HCT116 (cell line): Measurements from ENCODE around the gene UGT1A3. TPM values are rescaled to one million over a fixed set of nuclear protein-coding genes. Genes with fewer than 3 reads are reported as not detected.

Experiments used
- ATAC-seq: fragments of 200-7000 bp; cut with Tn5 transposase; 2 replicates; pipeline ENCODE4 v1.9.1; 2020; ENCODE audit warnings: mild to moderate bottlenecking, moderate library complexity
- BruUV-seq: library from RNA; stranded (reverse); fragments of 400-500 nt; replicated peaks from 2 replicates; lab custom pipeline; 2021; lab: Mats Ljungman, UMichigan
- CTCF ChIA-PET: fragments of 300-600 bp; sonication (Branson Sonifier 250); formaldehyde crosslinking; loops from one replicate; lab custom pipeline; 2021; ENCODE audit warnings: antibody characterized with exemption; lab: Charles Lee
- POLR2A ChIA-PET: fragments of 300-600, 350-600 bp; sonication (Branson Sonifier 250); formaldehyde crosslinking; loops from one replicate; lab custom pipeline; 2021; ENCODE audit warnings: antibody characterized with exemption; lab: Charles Lee
- RAD21 ChIA-PET, 2 experiments: fragments of 300-600 bp; sonication (Branson Sonifier 250); formaldehyde crosslinking; loops; one replicate each; lab custom pipeline; 2023; ENCODE audit warnings: low total read pairs in 2 of 2; ENCODE audit not compliant: uncharacterized antibody in 2 of 2, unreplicated experiment in 2 of 2, low non-redundant PET in 1 of 2; lab: Charles Lee
- DNase-seq: peaks from one replicate; pipeline ENCODE4 v3.0.0-alpha.2; 2010; ENCODE audit warnings: low read depth, low spot score
- H2AFZ ChIP-seq: fragments of 200-600 bp; shearing (Covaris generic), sonication (generic); 2 replicates; pipeline ENCODE4 v1.6.1; 2017; ENCODE audit warnings: low read depth, mixed run types, mixed read lengths, antibody characterized with exemption, low read length; ENCODE audit not compliant: poor library complexity, severe bottlenecking
- H3K27ac ChIP-seq: 2 replicates; pipeline ENCODE4 v1.5.1; 2012; ENCODE audit warnings: low read depth, low read length
- H3K27me3 ChIP-seq: fragments of 200-600 bp; sonication (generic); 2 replicates; pipeline ENCODE4 v1.6.1; 2016; ENCODE audit warnings: mixed run types, low read length, mixed read lengths; ENCODE audit not compliant: insufficient read depth
- H3K36me3 ChIP-seq, 2 experiments: fragments of 200-500 bp in 1 of 2; fragments of 200-600 bp in 1 of 2; sonication (Bioruptor generic) in 1 of 2; sonication (generic) in 1 of 2; 2 replicates each; pipeline versions ENCODE4 v1.5.1 to v1.6.1; 2014 to 2016; ENCODE audit warnings: low read length in 2 of 2, inconsistent platforms in 1 of 2, mixed read lengths in 1 of 2, mixed run types in 1 of 2; ENCODE audit not compliant: insufficient read depth in 2 of 2, control insufficient read depth in 1 of 2
- H3K4me1 ChIP-seq, 2 experiments: fragments of 200-600 bp in 1 of 2; sonication (generic) in 1 of 2; 2 replicates each; pipeline versions ENCODE4 v1.5.1 to v1.6.1; 2012 to 2017; ENCODE audit warnings: low read length in 2 of 2, inconsistent platforms in 1 of 2, mild to moderate bottlenecking in 1 of 2, mixed read lengths in 1 of 2, mixed run types in 1 of 2, moderate library complexity in 1 of 2; ENCODE audit not compliant: insufficient read depth in 2 of 2, control insufficient read depth in 1 of 2
- H3K4me2 ChIP-seq: fragments of 200-600 bp; sonication (generic); 2 replicates; pipeline ENCODE4 v1.6.1; 2017; ENCODE audit warnings: mixed run types, low read length, mixed read lengths
- H3K4me3 ChIP-seq, 2 experiments: fragments of 200-600 bp in 1 of 2; sonication (generic) in 1 of 2; replicated peaks in 1 of 2; 2 replicates each; pipeline ENCODE4 v1.5.1; 2011 to 2016; ENCODE audit warnings: low read length in 2 of 2, control low read depth in 1 of 2, low read depth in 1 of 2, mild to moderate bottlenecking in 1 of 2, mixed read lengths in 1 of 2, mixed run types in 1 of 2
- H3K79me2 ChIP-seq: fragments of 200-600 bp; sonication (generic); 2 replicates; pipeline ENCODE4 v1.6.1; 2017; ENCODE audit warnings: mild to moderate bottlenecking, mixed run types, low read length, moderate library complexity, mixed read lengths; ENCODE audit not compliant: insufficient read depth
- H3K9ac ChIP-seq: fragments of 200-600 bp; sonication (generic); 2 replicates; pipeline ENCODE4 v1.6.1; 2016; ENCODE audit warnings: low read length, mixed read lengths
- H3K9me2 ChIP-seq: fragments of 200-600 bp; sonication (generic), shearing (Covaris generic); 2 replicates; pipeline ENCODE4 v1.6.1; 2017; ENCODE audit warnings: mixed run types, mild to moderate bottlenecking, moderate library complexity; ENCODE audit not compliant: insufficient read depth
- H3K9me3 ChIP-seq, 2 experiments: fragments of 200-500 bp in 1 of 2; fragments of 200-600 bp in 1 of 2; sonication (Bioruptor generic) in 1 of 2; sonication (generic) in 1 of 2; 2 replicates each; pipeline ENCODE4 v1.6.1; 2014 to 2017; ENCODE audit warnings: low read length in 2 of 2, mixed read lengths in 2 of 2, inconsistent platforms in 1 of 2, low read depth in 1 of 2, mild to moderate bottlenecking in 1 of 2, mixed run types in 1 of 2, moderate library complexity in 1 of 2; ENCODE audit not compliant: control insufficient read depth in 1 of 2, insufficient read depth in 1 of 2
- H4K20me1 ChIP-seq: fragments of 200-600 bp; sonication (generic), shearing (Covaris generic); 2 replicates; pipeline ENCODE4 v1.6.1; 2017; ENCODE audit warnings: mixed run types, mild to moderate bottlenecking, moderate library complexity; ENCODE audit not compliant: insufficient read depth
- EZH2 ChIP-seq: fragments of 200-600 bp; sonication (generic); IDR thresholded peaks from 2 replicates; pipeline ENCODE4 v1.6.1; 2017; ENCODE audit warnings: antibody characterized with exemption, mixed run types
- FOSL1 ChIP-seq: IDR thresholded peaks from 2 replicates; pipeline ENCODE4 v1.6.1; 2012; ENCODE audit warnings: low read depth
- POLR2AphosphoS5 ChIP-seq: IDR thresholded peaks from 2 replicates; pipeline ENCODE4 v1.6.1; 2011; ENCODE audit warnings: mild to moderate bottlenecking, low read depth, low read length, moderate library complexity
- REST ChIP-seq: IDR thresholded peaks from 2 replicates; pipeline ENCODE4 v1.6.1; 2012; ENCODE audit warnings: low read depth
- SIN3A ChIP-seq: IDR thresholded peaks from 2 replicates; pipeline ENCODE4 v1.6.1; 2012; ENCODE audit warnings: low read depth
- SP1 ChIP-seq: IDR thresholded peaks from 2 replicates; pipeline ENCODE4 v1.6.1; 2012; ENCODE audit warnings: low read depth
- intact Hi-C: fragments of 100-400 bp; cut with micrococcal nuclease; formaldehyde crosslinking; loops from 2 replicates; pipeline ENCODE4 v1.10.0; 2022
- total RNA-seq: library from RNA; stranded (reverse); gene quantifications from one replicate; pipeline ENCODE4 v1.2.1, GENCODE V29; 2021; ENCODE audit not compliant: unreplicated experiment
- TF ChIP-seq, protein P1 (sequence below), 3 experiments: fragments of 200-600 bp in 1 of 3; sonication (generic) in 1 of 3; IDR thresholded peaks in 2 of 3; conservative IDR thresholded peaks in 1 of 3; 2 replicates each; pipeline ENCODE4 v1.5.1; 2012 to 2017; ENCODE audit warnings: low read depth in 2 of 3, low read length in 2 of 3, antibody characterized with exemption in 1 of 3, borderline replicate concordance in 1 of 3, control low read depth in 1 of 3, mild to moderate bottlenecking in 1 of 3, mixed read lengths in 1 of 3, mixed run types in 1 of 3, moderate library complexity in 1 of 3; ENCODE audit not compliant: insufficient read depth in 1 of 3
- TF ChIP-seq, protein P2 (sequence below): IDR thresholded peaks from 2 replicates; pipeline ENCODE4 v1.6.1; 2012

Gene UGT1A3
- total RNA-seq, 1 experiment from 2014 or later, result not detected

DNA sequence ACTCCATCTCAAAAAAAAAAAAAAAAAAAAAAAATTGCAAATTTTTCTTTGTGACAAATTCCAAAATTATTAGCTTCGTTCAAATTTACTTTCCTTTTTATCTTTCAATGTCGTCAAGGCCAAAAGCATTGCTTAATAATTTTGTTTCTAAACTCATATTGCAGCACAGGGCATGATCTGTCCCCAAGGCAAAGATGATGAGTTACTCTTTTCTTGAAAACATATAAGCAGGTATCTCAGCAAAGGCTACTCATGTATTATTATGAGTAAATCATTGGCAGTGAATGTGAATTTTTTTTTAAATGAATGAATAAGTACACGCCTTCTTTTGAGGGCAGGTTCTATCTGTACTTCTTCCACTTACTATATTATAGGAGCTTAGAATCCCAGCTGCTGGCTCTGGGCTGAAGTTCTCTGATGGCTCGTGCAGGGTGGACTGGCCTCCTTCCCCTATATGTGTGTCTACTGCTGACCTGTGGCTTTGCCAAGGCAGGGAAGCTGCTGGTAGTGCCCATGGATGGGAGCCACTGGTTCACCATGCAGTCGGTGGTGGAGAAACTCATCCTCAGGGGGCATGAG is 47.2 kb upstream of the UGT1A3 start, which contains the start of gene UGT1A7:
UGT1A7 (plus strand) TSS at position 381 of the 579 bp plus-strand sequence; CDS start at position 418, 37 bp downstream.
- TF ChIP-seq, protein P1, sequence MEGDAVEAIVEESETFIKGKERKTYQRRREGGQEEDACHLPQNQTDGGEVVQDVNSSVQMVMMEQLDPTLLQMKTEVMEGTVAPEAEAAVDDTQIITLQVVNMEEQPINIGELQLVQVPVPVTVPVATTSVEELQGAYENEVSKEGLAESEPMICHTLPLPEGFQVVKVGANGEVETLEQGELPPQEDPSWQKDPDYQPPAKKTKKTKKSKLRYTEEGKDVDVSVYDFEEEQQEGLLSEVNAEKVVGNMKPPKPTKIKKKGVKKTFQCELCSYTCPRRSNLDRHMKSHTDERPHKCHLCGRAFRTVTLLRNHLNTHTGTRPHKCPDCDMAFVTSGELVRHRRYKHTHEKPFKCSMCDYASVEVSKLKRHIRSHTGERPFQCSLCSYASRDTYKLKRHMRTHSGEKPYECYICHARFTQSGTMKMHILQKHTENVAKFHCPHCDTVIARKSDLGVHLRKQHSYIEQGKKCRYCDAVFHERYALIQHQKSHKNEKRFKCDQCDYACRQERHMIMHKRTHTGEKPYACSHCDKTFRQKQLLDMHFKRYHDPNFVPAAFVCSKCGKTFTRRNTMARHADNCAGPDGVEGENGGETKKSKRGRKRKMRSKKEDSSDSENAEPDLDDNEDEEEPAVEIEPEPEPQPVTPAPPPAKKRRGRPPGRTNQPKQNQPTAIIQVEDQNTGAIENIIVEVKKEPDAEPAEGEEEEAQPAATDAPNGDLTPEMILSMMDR (IDR thresholded peaks at IDR 0.05 in 2 of 3, conservative IDR thresholded peaks at IDR 0.05 in 1 of 3; ENCODE audit: borderline replicate concordance in 1 of 3, insufficient read depth in 1 of 3, low read depth in 2 of 3, low read length in 2 of 3), result no peak
- TF ChIP-seq FOSL1 (no peak), SIN3A (no peak), REST (no peak), POLR2AphosphoS5 (no peak), SP1 (no peak), EZH2 (no peak)
- TF ChIP-seq, protein P2, sequence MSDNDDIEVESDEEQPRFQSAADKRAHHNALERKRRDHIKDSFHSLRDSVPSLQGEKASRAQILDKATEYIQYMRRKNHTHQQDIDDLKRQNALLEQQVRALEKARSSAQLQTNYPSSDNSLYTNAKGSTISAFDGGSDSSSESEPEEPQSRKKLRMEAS, result no peak
- Histone ChIP-seq H3K9ac (no peak within 1 kb of the TSS), H3K36me3 (no peaks in the 10 kb centered on the region), H3K27ac (no peak within 1 kb of the TSS), H3K4me3 (no peak within 1 kb of the TSS), H3K27me3 (peaks cover 18% of the 10 kb centered on the region; the same call in 1 of the 2 replicates), H4K20me1 (no peaks in the 10 kb centered on the region), H3K79me2 (no peaks in the 10 kb centered on the region), H3K9me3 (no peaks in the 10 kb centered on the region), H3K9me2 (no peaks in the 10 kb centered on the region), H3K4me2 (no peak within 1 kb of the TSS), H3K4me1 (no peaks in the 10 kb centered on the region), H2AFZ (no peak within 1 kb of the TSS)
- no peak for ATAC-seq
- BruUV-seq, result no TSS peak
- POLR2A ChIA-PET, result no interaction called here
- CTCF ChIA-PET, result no interaction called here
- RAD21 ChIA-PET, result no interaction called here
- intact Hi-C loops, result no loop called here
- no peak for DNase-seq
